ENCODE results near the gene C6orf136.
A peak's percentile ranks its signal among the peaks of the same experiment; 100 is the strongest.

Gene C6orf136

DNA sequence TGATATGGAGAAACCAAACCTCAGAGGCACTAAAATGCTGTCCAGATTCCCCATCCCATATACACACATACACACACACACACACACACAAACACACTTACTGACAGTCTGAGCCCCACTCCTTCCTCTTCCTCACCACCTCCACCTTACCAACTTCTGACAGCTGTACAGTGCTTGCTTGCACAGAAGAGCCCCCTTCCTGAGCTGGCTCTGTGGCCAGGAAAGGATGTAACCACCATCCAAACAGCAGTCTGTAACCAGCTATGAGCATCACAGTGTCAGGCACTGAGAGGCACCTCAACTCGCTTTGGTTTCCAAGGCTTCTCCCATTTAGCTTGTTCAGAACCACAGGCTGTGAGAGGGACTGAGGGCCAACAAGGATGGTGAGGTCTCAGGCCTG is 5.9 kb upstream of the C6orf136 start:
- TF ChIP-seq, protein P1, sequence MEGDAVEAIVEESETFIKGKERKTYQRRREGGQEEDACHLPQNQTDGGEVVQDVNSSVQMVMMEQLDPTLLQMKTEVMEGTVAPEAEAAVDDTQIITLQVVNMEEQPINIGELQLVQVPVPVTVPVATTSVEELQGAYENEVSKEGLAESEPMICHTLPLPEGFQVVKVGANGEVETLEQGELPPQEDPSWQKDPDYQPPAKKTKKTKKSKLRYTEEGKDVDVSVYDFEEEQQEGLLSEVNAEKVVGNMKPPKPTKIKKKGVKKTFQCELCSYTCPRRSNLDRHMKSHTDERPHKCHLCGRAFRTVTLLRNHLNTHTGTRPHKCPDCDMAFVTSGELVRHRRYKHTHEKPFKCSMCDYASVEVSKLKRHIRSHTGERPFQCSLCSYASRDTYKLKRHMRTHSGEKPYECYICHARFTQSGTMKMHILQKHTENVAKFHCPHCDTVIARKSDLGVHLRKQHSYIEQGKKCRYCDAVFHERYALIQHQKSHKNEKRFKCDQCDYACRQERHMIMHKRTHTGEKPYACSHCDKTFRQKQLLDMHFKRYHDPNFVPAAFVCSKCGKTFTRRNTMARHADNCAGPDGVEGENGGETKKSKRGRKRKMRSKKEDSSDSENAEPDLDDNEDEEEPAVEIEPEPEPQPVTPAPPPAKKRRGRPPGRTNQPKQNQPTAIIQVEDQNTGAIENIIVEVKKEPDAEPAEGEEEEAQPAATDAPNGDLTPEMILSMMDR (conservative IDR thresholded peaks at IDR 0.05): no peak
- H3K27ac ChIP-seq: no peak overlapping the region

DNA sequence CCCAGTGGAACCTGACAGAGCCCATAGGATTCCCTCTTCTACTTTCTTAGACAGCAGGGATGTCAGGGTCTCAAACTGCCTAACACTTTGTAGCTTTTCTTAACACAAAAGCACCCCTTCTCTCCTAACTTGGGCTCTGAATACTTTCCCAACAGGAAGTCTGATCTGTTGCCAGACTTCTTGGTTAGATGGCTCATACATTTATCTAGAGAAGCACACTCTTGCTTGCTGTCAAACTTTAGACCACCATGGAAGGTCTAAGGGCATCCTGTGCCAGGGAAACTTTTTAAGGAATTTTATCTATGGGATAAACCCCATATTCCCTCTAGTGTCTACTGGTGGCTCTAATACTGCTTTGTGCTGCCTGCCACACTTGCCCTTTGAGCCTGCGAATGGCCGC is 3.3 kb upstream of the C6orf136 start:
- TF ChIP-seq, protein P1 (conservative IDR thresholded peaks at IDR 0.05): no peak
- no peak overlapping the region for H3K27ac ChIP-seq

DNA sequence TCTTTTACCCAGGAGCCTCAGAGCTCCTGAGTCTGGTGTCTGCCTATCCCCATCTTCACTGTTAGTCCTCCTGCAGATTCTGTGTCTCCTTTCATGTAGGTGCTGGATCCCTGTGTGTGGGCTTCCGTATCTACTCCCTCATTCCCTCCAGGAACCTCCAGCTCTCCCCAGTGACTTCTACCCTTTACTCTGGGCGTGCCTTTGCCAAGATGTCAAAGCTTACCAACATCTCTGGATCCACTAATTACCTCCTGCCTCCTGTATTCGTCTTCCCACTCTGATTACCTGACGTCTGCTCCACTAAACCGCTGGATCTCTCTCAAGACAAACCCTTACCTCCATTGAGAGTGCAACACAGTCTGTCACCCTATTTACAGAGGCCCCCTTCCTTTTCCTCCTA is 2.2 kb upstream of the C6orf136 start:
- TF ChIP-seq, protein P1 (conservative IDR thresholded peaks at IDR 0.05): no peak
- no peak overlapping the region for H3K27ac ChIP-seq

DNA sequence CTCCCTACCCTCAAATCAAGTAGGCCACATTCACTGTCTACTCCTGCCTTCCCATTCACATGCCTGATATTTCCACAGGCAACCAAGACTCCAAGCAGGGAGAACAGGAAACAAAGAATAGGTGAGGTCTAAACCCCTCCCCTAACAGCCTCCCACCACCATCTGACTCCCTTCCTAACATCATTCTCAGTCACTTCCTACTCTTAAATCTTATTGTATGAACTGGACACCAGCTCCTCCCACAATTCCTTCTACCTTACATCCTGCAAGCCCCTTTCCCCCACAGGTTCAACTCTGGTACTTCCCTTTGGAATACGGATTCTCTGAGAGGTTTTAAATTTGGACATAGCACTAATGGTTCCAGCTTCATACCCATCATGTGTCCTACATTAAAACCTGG is 944 bp upstream of the C6orf136 start:
- TF ChIP-seq, protein P1 (conservative IDR thresholded peaks at IDR 0.05): no peak
- H3K27ac ChIP-seq: peak overlapping the region; percentile 94; the same call in 1 of the 2 replicates

DNA sequence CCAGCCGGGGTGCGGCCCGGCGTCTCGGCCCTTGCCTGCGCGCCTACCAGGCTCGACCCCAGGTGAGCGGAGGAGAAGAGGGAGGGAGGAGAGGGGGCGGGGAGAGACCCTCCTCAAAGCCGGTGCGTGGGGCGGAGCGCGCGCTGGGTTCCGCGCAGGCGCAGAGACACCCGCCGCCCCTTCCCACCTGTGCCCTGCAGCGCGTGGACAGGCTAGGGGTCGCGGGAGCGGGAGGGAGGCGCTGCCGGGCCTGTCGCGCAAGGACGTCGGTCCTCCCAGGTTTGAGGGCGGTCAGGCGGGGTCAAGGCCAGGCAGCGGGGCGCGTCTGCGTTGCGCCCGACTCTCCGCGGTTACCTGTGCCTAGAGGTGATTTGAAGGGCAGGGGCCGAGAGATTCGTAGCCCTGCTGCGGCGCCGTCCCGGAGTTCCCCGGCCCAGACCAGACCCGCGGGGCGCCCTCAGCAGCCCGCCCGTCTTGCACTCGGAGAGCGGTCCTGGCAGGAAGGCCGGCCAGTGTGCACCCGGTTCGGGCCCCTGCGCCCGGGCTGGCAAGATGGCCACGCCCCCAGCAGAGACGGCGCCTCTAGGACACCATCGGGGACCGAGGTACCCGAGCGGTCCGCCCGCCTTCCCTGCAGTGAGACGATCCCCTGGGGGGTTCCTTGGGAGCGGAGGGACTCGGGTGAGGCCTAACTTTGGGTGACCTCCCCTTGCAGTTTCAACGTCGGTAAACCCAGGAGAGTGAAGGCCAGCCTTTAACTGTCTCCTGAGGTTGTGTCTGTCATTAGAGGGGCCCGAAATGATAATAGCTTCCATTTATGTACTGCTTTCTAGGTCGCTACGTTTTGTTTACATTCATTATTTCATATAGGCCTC is 546 bp downstream of the C6orf136 start:
- peak overlapping the region; percentile 94 for H3K27ac ChIP-seq
- TF ChIP-seq, protein P1 (conservative IDR thresholded peaks at IDR 0.05): no peak

DNA sequence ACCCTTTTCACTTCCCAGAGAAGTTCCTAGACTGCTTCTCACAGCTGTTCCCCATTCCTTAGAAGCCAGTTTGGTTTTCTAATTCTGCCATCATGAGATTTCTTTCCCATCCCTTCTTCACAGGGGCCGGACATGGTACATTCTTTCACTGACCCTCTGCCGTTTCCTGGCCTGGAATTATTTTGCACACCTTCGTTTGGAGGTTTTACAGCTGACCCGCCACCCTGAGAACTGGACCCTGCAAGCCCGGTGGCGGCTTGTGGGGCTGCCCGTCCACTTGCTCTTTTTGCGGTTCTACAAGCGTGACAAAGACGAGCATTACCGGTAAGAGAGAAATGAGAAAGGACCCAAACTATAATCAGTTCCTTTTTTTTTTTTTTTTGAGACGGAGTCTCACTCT is 4.2 kb downstream of the C6orf136 start:
- no peak overlapping the region for H3K27ac ChIP-seq
- TF ChIP-seq, protein P1 (conservative IDR thresholded peaks at IDR 0.05): no peak

DNA sequence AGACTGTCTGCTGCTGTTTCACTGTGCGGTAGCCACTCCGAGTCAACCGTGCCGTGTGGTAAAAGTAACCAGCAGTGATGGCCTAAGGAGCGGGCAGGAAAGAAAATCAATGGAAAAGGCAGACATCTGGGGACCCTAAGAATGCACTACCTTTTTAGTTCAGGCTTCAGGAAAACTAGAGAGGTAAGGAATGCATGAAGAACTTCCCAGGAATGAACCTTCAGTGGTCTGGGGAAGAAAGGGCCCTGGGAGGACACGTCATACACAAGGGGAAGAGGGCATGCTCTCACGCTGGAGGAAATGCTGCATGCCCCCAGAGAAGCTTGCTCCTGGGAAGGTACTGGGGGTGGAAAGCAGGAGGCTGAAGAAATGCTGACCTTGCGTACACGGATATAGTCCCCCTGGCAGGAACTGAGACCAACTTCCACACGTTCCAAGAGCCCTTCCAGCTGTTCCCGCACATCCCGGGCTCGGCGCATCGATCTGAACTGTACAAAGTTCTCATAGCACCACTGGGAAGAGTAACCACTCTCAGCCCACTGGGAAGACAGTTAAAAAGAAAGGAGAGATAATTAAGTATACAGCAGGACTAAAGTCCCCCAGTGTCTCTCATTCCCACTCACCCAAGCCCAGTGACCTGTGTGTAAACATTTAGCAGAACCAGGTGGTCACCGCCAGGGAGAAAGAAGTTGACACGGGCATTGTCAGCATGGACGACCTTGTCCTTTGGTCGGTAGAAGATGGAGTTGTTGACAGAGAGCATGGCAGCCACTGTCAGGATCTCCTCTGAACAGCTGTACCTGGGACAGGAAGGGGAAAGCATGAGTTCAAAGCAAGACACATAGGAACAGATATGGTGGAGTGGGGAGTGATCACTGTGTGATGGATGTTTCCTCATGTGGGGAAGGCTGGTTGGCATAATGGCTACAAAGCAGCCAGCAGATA is 8.1 kb downstream of the C6orf136 start:
- no peak overlapping the region for H3K27ac ChIP-seq
- TF ChIP-seq, protein P1 (conservative IDR thresholded peaks at IDR 0.05): no peak

Measured in VCaP (cell line).